ENCODE results near the gene DUOXA2.

DUOXA2 gene

GRCh38 chr15:45156744-45157455, 42.8 kb downstream of the DUOXA2 start:
- no peak for DNase-seq (ENCODE audit: low spot score)
- H3K27ac ChIP-seq = peak overlapping the region in 1 of 2 donors; percentile 13
- no peak for TF ChIP-seq CTCF (IDR thresholded peaks at IDR 0.05)
- H3K4me3 ChIP-seq = no peak overlapping the region

- Histone ChIP-seq H3K27ac (no peak overlapping the region), H3K4me3 (no peak overlapping the region)
- DNase-seq (ENCODE audit: low spot score) = no peak
- no peak for TF ChIP-seq CTCF (IDR thresholded peaks at IDR 0.05)
These were observed 43.8 kb downstream of the DUOXA2 start for GRCh38 chr15:45157974-45158373.

GRCh38 chr15:45161666-45162065, 47.5 kb downstream of the DUOXA2 start:
- Histone ChIP-seq H3K27ac (no peak overlapping the region), H3K4me3 (no peak overlapping the region)
- no peak for DNase-seq (ENCODE audit: low spot score)
- TF ChIP-seq CTCF (IDR thresholded peaks at IDR 0.05) = no peak

GRCh38 chr15:45162771-45163507, 48.8 kb downstream of the DUOXA2 start:
- DNase-seq (ENCODE audit: low spot score) = no peak
- no peak overlapping the region for H3K4me3 ChIP-seq
- no peak overlapping the region for H3K27ac ChIP-seq
- peak; percentile 70 for TF ChIP-seq CTCF (IDR thresholded peaks at IDR 0.05)

GRCh38 chr15:45163508-45163856, 49.4 kb downstream of the DUOXA2 start:
- Histone ChIP-seq H3K27ac (no peak overlapping the region), H3K4me3 (no peak overlapping the region)
- no peak for TF ChIP-seq CTCF (IDR thresholded peaks at IDR 0.05)
- DNase-seq (ENCODE audit: low spot score) = no peak

GRCh38 chr15:45164914-45165313, 50.8 kb downstream of the DUOXA2 start:
- no peak overlapping the region for H3K27ac ChIP-seq
- H3K4me3 ChIP-seq = no peak overlapping the region
- TF ChIP-seq CTCF (IDR thresholded peaks at IDR 0.05) = no peak
- DNase-seq (ENCODE audit: low spot score) = no peak

GRCh38 chr15:45165536-45165935, 51.4 kb downstream of the DUOXA2 start:
- TF ChIP-seq CTCF (IDR thresholded peaks at IDR 0.05) = no peak
- no peak for DNase-seq (ENCODE audit: low spot score)
- peak overlapping the region in 1 of 2 donors; percentile 99 for H3K27ac ChIP-seq
- H3K4me3 ChIP-seq = no peak overlapping the region

Data from coronary artery (tissue), 2 donors.